Stimulated activated CD8-positive, alpha-beta memory T cell treated with anti-CD3 and anti-CD28 coated beads, Interleukin-4, amount 100 ng/mL, for 1 hour (primary cell): ENCODE results near the gene LMO7.

Source experiments
- DNase-seq, 2 donors: peaks; one replicate each; pipeline ENCODE4 v3.0.0-alpha.2; 2020; ENCODE audit warnings: low read depth in 2 of 2, low spot score in 1 of 2

The LMO7 gene

DNA sequence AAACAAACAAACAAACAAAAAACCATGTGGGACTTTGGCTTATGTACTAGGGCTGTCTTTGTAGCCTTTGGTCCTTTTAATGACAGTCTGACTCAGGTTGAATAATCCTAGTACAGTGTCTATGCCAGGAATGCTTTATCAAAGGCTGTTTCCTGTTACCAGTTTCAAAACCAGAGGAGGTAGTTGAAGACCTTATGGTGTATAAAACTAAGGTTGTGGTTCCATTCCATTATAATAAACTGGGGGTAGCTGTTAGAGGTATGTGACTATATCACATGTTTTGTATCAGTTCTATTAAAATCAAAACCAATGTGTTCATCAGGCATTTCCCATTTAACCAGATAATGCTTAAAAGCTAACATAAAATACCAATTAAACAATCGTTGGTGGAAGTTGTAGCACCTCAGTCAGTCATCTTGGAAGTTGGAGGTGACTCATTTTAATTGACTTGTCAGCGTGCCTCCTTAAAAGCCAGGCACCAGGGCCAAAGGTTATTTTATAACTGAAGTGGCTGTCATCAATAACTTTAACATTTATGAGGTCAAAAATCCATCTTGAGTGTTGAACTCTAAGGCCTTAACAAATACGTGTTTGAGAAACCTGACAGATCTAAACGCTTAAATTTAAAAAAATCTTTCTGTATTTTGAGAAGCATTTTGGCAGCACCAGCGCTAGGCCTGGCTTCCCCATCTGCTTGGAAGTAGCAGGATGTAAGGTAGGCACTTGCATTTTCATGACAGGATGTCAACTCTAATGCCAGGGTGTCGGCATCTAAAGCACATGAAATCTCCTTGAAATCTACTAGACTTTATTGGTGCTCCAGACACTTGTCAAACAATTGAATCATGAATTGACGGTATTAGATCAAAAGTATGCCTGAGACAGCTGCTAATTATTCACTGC, 162.5 kb downstream of the LMO7 start:
- DNase-seq, result no peak

DNA sequence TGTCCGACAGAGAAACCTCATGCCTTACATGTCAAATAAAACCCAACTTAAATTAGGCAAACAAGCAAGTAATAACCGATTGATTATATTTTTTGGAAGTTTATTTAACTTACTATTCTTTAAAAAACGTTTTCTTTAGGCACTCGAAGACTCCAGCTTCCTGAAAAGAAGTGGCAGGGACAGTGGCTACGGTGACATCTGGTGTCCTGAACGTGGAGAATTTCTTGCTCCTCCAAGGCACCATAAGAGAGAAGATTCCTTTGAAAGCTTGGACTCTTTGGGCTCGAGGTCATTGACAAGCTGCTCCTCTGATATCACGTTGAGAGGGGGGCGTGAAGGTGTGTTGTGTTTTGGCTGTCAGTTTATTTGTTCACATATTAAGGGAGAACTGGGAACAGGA, 164.4 kb downstream of the LMO7 start:
- no peak for DNase-seq

DNA sequence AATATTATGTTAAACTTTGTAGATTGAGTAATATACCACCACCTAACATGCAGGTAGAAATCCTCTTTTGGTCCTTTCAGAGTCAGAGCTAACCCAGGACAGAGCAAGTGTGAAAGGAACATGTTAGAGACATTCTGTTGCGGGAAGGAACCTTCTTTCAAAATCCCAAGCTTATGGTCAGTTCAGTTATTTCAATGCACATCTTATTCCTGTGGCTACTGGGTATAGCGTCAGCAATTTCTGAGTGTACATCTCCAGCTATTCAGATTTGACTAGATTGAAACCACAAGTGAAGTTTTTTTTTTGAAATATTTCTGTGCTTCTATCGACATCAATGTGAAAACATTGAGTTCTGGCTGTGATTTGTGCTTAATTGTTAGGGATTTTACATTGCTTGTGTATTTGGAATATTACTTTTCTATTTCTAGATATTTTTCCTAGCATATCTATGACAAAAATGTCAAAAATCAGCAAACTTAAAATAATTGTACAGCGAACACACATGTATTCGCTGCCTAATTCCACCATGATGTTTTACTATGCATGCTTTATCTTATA, 165.3 kb downstream of the LMO7 start:
- no peak for DNase-seq

GRCh38 chr13:75802161-75802560, 166.0 kb downstream of the LMO7 start:
- no peak for DNase-seq

DNA sequence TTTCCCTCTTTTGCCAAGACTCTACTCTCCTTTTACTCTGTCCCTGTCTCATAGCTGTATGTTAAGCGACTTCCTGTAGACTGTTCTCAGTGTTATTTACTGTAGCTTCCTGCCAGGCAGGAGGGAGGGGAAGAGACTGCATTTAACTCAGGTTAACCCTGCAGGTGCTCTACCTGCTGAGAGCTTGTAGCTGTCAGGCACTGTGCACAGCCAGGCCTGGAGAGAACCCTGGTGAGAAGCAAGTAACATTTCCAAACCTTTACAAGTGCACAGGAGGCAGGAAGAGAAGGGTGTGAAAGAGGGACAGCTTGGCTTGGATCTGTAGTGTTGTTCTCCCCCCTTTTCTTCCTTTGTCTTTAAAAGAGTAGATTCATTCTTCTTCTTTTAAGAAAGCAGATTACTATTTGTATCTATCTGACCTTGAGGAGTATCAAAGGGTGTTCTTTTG, 167.1 kb downstream of the LMO7 start:
- DNase-seq, result no peak

DNA sequence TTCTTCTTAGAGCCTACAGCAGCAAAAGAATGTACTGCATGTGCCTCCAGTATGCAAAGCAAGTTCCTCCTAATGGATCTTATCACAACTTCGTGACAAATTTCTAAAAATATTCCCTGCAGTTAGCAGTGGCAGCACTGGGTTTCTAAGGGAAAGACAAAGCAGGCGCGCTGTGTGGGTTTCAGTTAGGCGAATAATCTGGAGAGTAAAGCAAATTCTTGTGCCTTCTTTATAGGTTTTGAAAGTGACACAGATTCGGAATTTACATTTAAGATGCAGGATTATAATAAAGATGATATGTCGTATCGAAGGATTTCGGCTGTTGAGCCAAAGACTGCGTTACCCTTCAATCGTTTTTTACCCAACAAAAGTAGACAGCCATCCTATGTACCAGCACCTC, 167.9 kb downstream of the LMO7 start:
- DNase-seq, result no peak

GRCh38 chr13:75804605-75805004, 168.5 kb downstream of the LMO7 start:
- DNase-seq, result no peak

DNA sequence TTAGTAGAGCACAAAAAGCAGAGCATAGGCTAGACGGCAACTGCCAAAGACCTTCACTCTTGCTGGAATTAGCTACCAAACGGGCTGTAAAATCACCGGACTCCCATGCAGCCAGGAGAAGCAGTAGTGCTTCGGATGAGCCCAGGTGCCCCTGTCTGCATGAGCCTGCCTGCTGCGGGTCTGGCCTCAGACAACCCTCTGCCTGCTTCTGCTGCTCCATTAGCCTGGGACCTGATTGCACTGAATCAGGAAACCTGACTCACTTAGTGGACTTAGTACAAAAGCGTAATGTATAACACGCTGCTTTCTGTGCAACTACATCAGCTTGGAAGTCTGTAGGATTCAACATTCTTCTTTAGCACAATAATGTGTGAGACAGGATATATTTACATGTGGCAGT, 170.0 kb downstream of the LMO7 start:
- no peak for DNase-seq

DNA sequence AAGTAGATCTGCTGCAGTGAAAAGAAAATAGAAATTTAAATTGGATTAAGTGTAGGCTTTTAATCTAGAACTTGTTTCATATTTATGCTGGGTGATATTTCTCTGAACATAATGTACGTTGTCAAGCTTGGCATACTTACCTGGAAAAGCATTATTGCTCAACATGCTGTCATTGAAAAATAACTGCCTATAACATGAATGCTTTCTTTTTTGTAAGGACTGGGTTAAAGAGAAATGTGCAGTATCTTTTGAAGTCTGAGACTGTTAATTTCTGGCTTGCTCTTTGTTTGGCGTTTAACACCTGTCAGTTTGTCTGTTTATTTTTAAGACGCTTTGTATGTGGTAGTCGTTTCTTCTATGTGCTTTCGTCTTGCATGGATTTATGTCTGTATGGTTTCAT, 175.2 kb downstream of the LMO7 start:
- DNase-seq, result no peak

DNA sequence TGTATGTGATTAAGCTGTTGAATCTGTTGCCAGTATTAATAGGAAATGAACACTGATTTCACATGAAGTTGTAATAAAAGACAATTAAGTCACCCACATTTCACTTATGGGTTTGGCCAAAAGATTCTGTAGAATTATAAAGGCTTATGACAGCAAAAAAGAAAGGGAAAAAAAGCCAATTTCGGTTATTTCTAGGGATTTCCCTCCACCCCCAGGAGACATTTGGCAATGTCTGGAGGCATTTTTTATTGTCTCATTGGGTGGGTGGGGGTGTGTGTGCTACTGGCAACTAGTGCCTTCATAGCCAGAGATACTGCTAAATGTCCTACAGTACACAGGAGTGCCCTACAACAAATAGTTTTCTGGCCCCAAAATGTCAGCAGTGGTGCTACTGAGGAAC, 175.7 kb downstream of the LMO7 start:
- no peak for DNase-seq

DNA sequence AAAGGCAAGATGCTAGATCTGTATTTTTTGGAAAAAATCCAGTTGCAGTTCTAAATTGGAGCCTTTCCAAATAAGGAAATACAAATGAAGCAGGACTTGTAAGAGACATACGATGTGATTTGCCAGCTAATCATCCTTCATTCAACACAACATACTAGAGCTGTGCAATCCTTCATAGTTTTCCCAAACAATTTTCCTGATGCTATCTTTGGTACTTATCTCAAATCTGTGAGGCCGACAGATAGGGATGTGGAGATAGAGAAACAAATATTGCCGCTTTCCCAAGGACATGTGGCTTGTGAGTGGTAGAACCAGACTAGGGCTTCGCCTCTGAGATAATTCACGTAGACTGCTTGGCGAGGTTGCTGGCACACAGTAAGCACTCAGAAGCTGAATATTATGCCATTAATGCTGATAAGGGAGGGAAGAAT, 176.6 kb downstream of the LMO7 start:
- DNase-seq, result no peak

DNA sequence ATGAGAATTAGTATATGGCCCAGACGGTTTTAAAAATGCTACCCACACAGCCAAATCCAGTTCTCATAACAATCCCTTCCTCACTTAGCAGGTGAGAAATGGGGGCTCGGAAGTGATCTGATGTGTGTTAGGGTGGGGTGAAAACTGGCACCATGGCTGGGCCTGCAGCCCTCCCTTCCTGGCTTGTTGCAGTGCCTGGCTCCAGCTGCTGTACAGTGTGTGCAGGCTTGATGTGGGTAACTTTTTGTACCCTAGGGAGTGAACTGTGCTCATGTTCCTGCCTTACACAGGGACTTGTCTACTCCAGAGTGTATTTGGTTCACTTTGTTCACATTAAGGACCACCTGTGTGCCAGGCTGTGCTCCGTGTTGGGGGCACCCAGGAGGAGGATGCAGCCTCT, 177.2 kb downstream of the LMO7 start:
- DNase-seq, result no peak

GRCh38 chr13:75818179-75818967, 182.2 kb downstream of the LMO7 start:
- DNase-seq, result no peak

DNA sequence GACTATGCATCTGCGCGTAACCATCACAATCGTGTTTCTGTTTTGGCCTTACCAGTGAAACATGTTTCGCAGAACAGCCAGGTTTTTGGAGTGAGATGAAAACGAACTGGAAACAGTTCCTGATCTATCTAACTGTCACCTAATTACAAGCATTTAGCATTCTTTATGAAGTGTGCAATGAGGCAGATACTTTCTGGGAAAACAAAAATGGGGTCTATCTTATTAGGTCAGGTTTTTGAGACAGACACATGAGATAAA, 182.8 kb downstream of the LMO7 start:
- DNase-seq, result no peak

GRCh38 chr13:75825161-75825560, 189.0 kb downstream of the LMO7 start:
- no peak for DNase-seq

- DNase-seq, result no peak
These were observed 189.5 kb downstream of the LMO7 start for GRCh38 chr13:75825594-75825993.

GRCh38 chr13:75826391-75826790, 190.3 kb downstream of the LMO7 start:
- DNase-seq, result no peak

DNA sequence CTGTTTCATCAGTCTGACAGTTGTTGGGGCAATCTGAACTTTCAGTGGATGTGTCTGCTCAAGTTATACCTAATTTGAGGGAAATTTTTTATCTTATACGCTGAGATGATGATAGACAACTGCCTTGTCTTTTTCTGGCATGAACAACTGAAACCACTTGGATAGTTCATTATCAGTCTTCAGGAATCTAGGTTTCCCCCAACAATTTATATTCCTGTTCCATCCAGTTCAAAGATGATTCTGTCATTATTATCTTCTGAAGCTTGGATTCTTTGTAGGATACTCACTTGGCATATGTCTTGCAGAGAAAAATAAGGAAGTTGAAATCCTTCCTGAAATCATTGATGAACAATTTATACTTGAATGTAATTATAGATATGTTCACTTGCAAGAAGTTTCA, 193.7 kb downstream of the LMO7 start:
- DNase-seq, result no peak

- no peak for DNase-seq
These were observed 194.7 kb downstream of the LMO7 start for GRCh38 chr13:75830842-75831241.

GRCh38 chr13:75831389-75831788, 195.3 kb downstream of the LMO7 start:
- DNase-seq, result no peak

GRCh38 chr13:75832812-75833211, 196.7 kb downstream of the LMO7 start:
- DNase-seq, result no peak

DNA sequence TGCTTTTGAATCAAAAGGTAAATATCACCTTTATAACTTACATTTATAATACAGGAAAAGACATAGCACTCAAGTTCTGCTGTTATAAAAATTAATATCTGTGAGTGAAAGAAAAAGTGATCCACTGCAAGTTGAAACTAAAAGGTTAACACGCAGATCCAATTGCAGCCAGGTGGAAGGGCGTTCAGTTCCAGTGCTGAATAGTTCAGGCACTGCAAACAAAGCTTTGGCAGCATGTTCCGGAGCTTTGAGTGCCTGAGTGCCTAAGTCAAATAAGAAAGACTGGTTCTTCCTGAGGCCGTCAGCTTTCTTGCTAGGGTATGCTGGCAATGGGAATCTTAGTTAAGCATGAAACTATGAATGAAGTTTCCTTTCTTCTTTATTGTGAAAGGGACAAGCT, 200.3 kb downstream of the LMO7 start:
- no peak for DNase-seq
